Measurements from ENCODE around the gene ILRUN.
"Not testable (repeated sequence)": the region's sequence is repeated elsewhere in the genome, so short reads cannot be mapped to it uniquely, and the experiment has no call there.

- TF ChIP-seq CTCF (IDR thresholded peaks at IDR 0.05; ENCODE audit: insufficient read depth, low read length); REST (IDR thresholded peaks at IDR 0.05; ENCODE audit: insufficient replicate concordance, low read depth); SPI1 (IDR thresholded peaks at IDR 0.05; ENCODE audit: borderline replicate concordance, low read depth); POLR2AphosphoS5 (IDR thresholded peaks at IDR 0.05; ENCODE audit: low read depth); GABPA (IDR thresholded peaks at IDR 0.05; ENCODE audit: low read depth): not testable (repeated sequence)
Measured at GRCh38 chr6:34657979-34658480, 38.5 kb downstream of the ILRUN start.
